ENCODE results near the gene LRCH3.
A peak's percentile ranks its signal among the peaks of the same experiment; 100 is the strongest.
"Not testable (repeated sequence)": the region's sequence is repeated elsewhere in the genome, so short reads cannot be mapped to it uniquely, and the experiment has no call there.

Gene LRCH3

GRCh38 chr3:197837282-197837681 lies 46.2 kb downstream of the LRCH3 start:
- no peak for DNase-seq

- DNase-seq: no peak
Measured at GRCh38 chr3:197841789-197842188, 50.7 kb downstream of the LRCH3 start.

GRCh38 chr3:197846491-197846890 lies 55.4 kb downstream of the LRCH3 start:
- DNase-seq: no peak

GRCh38 chr3:197847866-197848401 lies 56.9 kb downstream of the LRCH3 start:
- no peak for DNase-seq

- no peak for DNase-seq
Measured at GRCh38 chr3:197854596-197855343, 63.7 kb downstream of the LRCH3 start.

- no peak for DNase-seq
Measured at GRCh38 chr3:197855571-197855970, 64.5 kb downstream of the LRCH3 start.

GRCh38 chr3:197856199-197856816 lies 65.3 kb downstream of the LRCH3 start:
- no peak for DNase-seq

GRCh38 chr3:197858133-197858532 lies 67.1 kb downstream of the LRCH3 start:
- DNase-seq: no peak

GRCh38 chr3:197858598-197858997 lies 67.5 kb downstream of the LRCH3 start:
- DNase-seq: no peak

GRCh38 chr3:197866035-197866434 lies 75.0 kb downstream of the LRCH3 start:
- no peak for DNase-seq

- no peak for DNase-seq
Measured at GRCh38 chr3:197873329-197873728, 82.3 kb downstream of the LRCH3 start.

GRCh38 chr3:197874064-197874463 lies 83.0 kb downstream of the LRCH3 start:
- no peak for DNase-seq

GRCh38 chr3:197874653-197875052 lies 83.6 kb downstream of the LRCH3 start:
- DNase-seq: no peak

GRCh38 chr3:197877902-197878301 lies 86.8 kb downstream of the LRCH3 start:
- DNase-seq: no peak

GRCh38 chr3:197878427-197878826 lies 87.4 kb downstream of the LRCH3 start:
- peak; percentile 89 for DNase-seq

- no peak for DNase-seq
Measured at GRCh38 chr3:197880491-197881269, 89.6 kb downstream of the LRCH3 start.

- no peak for DNase-seq
Measured at GRCh38 chr3:197881270-197881969, 90.4 kb downstream of the LRCH3 start.

- no peak for DNase-seq
Measured at GRCh38 chr3:197881970-197882338, 90.9 kb downstream of the LRCH3 start.

- no peak for DNase-seq
Measured at GRCh38 chr3:197882586-197882985, 91.5 kb downstream of the LRCH3 start.

- no peak for DNase-seq
Measured at GRCh38 chr3:197883541-197883940, 92.5 kb downstream of the LRCH3 start.

GRCh38 chr3:197884330-197884729 lies 93.3 kb downstream of the LRCH3 start:
- DNase-seq: not testable (repeated sequence)

GRCh38 chr3:197886052-197886451 lies 95.0 kb downstream of the LRCH3 start:
- not testable (repeated sequence) for DNase-seq
